ENCODE results near the gene GMPR. TPM values are rescaled to one million over a fixed set of nuclear protein-coding genes. Genes with fewer than 3 reads are reported as not detected.
A peak's percentile ranks its signal among the peaks of the same experiment; 100 is the strongest.
"Not testable (repeated sequence)": the region's sequence is repeated elsewhere in the genome, so short reads cannot be mapped to it uniquely, and the experiment has no call there.

GMPR gene
- polyA plus RNA-seq, 3 donors from 2014 or later = 2.5 to 7.0 (median 2.7) TPM

DNA sequence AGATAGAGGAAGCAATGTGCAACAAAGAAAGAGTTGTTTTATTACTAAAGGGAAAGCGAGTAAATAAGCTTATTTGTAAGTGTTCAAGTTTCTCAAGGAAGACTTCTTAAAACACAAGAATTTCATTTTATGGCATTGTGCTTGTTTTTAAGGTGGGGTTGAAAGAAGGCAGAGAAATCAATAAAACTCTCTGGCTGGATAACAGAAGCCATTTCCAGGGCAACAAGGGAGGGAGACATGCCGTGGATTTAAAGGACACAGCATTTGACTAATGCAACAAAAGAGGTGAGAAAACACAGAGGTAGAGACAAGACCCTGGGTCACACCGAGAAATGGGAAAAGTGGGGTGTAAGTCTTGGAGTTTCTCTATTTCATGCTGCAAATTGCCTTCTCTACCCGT is 28.8 kb upstream of the GMPR start:
- H3K4me3 Mint-ChIP-seq = no peak overlapping the region
- no peaks in the 10 kb centered on the region for H3K36me3 Mint-ChIP-seq
- H3K27ac Mint-ChIP-seq = no peak overlapping the region
- no peak for DNase-seq
- H3K9me3 Mint-ChIP-seq = no peaks in the 10 kb centered on the region
- peaks cover 2 to 16% (median 7%) of the 10 kb centered on the region in 3 donors for H3K27me3 Mint-ChIP-seq (ENCODE audit: low read depth in 3 of 3)
- H3K4me1 Mint-ChIP-seq = peaks cover 3 to 5% of the 10 kb centered on the region in 2 donors

GRCh38 chr6:16212276-16212675 is 26.1 kb upstream of the GMPR start:
- Mint-ChIP-seq H3K4me3 (no peak overlapping the region), H3K9me3 (no peaks in the 10 kb centered on the region), H3K4me1 (peaks cover 0 to 3% of the 10 kb centered on the region in 2 donors), H3K36me3 (no peaks in the 10 kb centered on the region), H3K27ac (no peak overlapping the region), H3K27me3 (ENCODE audit: low read depth in 3 of 3) (peaks cover 7 to 24% (median 13%) of the 10 kb centered on the region in 3 donors)
- DNase-seq = no peak

DNA sequence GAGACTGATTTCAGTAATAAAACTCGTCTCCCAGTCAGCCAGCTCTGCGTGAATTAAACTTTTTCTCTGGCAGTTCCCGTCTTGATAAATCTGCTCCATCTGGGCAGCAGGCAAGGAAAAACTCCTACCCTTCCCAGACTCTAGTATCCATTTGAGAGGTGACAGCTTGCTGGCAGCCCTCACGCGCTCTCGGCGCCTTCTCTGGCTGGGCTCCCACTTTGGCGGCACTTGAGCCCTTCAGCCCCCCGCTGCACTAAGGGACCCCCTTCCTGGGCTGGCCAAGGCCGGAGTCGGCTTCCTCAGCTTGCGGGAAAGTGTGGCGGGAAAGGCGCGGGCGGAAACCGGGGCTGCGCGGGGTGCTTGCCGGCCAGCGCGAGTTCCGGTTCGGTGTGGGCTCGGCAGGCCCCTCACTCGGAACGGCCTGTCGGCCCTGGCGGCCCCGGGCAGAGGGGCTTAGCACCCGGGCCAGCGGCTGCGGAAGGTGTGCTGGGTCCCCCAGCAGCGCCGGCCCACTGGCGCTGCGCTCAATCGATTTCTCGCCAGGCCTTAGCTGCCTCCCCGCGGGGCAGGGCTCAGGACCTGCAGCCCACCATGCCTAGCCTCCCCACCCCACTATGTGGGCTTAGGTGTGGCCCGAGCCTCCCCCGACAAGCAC is 21.8 kb upstream of the GMPR start:
- H3K27me3 Mint-ChIP-seq (ENCODE audit: low read depth in 3 of 3) = peaks cover 4 to 26% (median 19%) of the 10 kb centered on the region in 3 donors
- no peak overlapping the region for H3K27ac Mint-ChIP-seq
- DNase-seq = no peak

DNA sequence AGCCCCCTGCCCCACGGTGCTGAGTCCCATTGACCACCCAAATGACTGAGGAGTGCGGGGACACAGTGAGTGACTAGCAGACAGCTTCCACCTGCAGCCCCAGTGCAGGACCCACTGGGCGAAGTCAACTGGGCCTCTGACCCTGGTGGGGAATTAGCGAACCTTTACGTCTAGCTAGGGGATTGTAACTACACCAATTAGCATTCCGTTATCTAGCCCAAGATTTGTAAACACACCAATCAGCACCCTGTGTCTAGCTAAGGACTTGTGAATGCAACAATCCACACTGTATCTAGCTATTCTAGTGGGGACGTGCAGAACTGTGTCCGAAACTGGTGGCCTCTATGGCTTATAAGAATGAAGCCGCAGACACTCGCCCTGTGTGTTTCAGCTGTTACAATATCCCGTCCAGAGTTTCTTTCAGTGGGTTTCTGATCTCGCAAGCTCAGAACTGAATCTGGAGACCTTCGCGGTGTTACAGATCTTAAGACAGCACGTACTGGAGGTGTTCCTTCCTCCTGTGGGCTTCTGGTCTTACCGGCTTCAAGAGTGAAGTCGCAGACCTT is 21.1 kb upstream of the GMPR start:
- H3K9me3 Mint-ChIP-seq = no peaks in the 10 kb centered on the region
- no peaks in the 10 kb centered on the region for H3K36me3 Mint-ChIP-seq
- H3K27me3 Mint-ChIP-seq (ENCODE audit: low read depth in 3 of 3) = peaks cover 4 to 26% (median 19%) of the 10 kb centered on the region in 3 donors
- no peak overlapping the region for H3K27ac Mint-ChIP-seq
- no peak overlapping the region for H3K4me3 Mint-ChIP-seq
- DNase-seq = no peak
- peaks cover 0 to 3% of the 10 kb centered on the region in 2 donors for H3K4me1 Mint-ChIP-seq

More for the DNA sequence above, 21.8 kb upstream of the GMPR start:
- no peaks in the 10 kb centered on the region for H3K9me3 Mint-ChIP-seq
- no peaks in the 10 kb centered on the region for H3K36me3 Mint-ChIP-seq
- H3K4me3 Mint-ChIP-seq = peak overlapping the region in 1 of 5 donors; percentile 25
- H3K4me1 Mint-ChIP-seq = peaks cover 0 to 3% of the 10 kb centered on the region in 2 donors

GRCh38 chr6:16222826-16223225 is 15.6 kb upstream of the GMPR start:
- H3K9me3 Mint-ChIP-seq = peaks cover 0 to 2% (median 0%) of the 10 kb centered on the region in 6 donors
- H3K4me3 Mint-ChIP-seq = no peak overlapping the region
- peaks cover 3 to 8% (median 5%) of the 10 kb centered on the region in 3 donors for H3K27me3 Mint-ChIP-seq (ENCODE audit: low read depth in 3 of 3)
- H3K36me3 Mint-ChIP-seq = no peaks in the 10 kb centered on the region
- H3K4me1 Mint-ChIP-seq = no peaks in the 10 kb centered on the region
- DNase-seq = no peak
- no peak overlapping the region for H3K27ac Mint-ChIP-seq

DNA sequence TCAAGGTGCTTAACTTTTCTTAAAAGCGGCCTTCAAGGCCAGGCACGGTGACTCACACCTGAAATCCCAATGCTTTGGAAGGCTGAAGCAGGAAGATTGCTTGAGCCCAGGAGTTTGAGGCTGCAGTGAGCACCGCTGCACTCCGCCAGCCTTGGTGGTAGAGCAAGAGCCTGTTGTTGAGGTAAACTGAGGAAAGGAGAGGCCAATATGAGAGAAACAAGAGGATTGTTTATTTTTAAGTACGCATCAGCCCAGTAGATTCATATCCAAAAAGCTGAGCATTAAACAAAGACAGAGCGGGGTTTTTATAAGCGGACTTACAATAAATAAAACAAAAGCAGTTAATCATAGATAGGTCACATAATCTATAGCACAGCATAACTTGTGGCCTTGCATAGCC is 15.0 kb upstream of the GMPR start:
- Mint-ChIP-seq H3K4me1 (no peaks in the 10 kb centered on the region), H3K27ac (no peak overlapping the region), H3K27me3 (ENCODE audit: low read depth in 3 of 3) (peaks cover 2 to 8% (median 3%) of the 10 kb centered on the region in 3 donors), H3K4me3 (no peak overlapping the region), H3K36me3 (no peaks in the 10 kb centered on the region), H3K9me3 (peaks cover 0 to 2% (median 0%) of the 10 kb centered on the region in 6 donors)
- DNase-seq = no peak

DNA sequence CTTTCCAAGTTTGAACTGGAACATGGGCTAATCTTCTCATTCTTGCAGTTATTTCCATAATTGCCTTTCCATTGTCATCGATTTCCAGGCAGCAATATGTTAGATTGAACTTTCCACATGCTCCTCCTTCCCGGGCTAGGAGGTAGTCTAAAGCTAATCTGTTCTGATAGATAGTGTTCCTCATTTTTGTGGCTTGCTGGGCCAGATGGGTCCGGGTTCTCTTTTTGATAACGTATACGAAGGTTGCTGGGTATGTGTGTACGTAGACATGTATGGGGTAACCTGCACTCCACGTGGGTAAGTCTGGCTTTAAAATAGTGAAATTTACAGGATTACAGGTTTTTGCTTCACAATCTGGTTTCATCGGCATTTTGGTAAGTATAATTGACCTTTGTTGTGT is 14.0 kb upstream of the GMPR start:
- no peak for DNase-seq
- H3K9me3 Mint-ChIP-seq = peaks cover 0 to 2% (median 0%) of the 10 kb centered on the region in 6 donors
- H3K4me3 Mint-ChIP-seq = no peak overlapping the region
- no peaks in the 10 kb centered on the region for H3K4me1 Mint-ChIP-seq
- H3K27me3 Mint-ChIP-seq (ENCODE audit: low read depth in 3 of 3) = peaks cover 2 to 5% (median 3%) of the 10 kb centered on the region in 3 donors
- no peaks in the 10 kb centered on the region for H3K36me3 Mint-ChIP-seq
- no peak overlapping the region for H3K27ac Mint-ChIP-seq

DNA sequence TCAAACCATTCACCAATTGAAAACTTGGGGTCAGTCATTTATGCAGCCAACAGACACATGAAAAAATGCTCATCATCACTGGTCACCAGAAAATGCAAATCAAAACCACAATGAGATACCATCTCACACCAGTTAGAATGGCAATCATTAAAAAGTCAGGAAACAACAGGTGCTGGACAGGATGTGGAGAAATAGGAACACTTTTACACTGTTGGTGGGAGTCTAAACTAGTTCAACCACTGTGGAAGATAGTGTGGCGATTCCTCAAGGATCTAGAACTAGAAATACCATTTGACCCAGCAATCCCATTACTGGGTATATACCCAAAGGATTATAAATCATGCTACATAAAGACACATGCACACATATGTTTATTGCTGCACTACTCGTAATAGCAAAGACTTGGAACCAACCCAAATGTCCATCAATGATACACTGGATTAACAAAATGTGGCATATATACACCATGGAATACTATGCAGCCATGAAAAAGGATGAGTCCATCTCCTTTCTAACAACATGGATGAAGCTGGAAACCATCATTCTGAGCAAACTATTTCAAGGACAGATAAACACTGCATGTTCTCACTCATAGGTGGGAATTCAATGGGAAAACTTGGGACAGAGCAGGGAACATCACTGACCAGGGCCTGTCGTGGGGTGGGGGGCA is 13.2 kb upstream of the GMPR start:
- not testable (repeated sequence) for H3K27ac Mint-ChIP-seq, H3K36me3 Mint-ChIP-seq, H3K4me1 Mint-ChIP-seq

DNA sequence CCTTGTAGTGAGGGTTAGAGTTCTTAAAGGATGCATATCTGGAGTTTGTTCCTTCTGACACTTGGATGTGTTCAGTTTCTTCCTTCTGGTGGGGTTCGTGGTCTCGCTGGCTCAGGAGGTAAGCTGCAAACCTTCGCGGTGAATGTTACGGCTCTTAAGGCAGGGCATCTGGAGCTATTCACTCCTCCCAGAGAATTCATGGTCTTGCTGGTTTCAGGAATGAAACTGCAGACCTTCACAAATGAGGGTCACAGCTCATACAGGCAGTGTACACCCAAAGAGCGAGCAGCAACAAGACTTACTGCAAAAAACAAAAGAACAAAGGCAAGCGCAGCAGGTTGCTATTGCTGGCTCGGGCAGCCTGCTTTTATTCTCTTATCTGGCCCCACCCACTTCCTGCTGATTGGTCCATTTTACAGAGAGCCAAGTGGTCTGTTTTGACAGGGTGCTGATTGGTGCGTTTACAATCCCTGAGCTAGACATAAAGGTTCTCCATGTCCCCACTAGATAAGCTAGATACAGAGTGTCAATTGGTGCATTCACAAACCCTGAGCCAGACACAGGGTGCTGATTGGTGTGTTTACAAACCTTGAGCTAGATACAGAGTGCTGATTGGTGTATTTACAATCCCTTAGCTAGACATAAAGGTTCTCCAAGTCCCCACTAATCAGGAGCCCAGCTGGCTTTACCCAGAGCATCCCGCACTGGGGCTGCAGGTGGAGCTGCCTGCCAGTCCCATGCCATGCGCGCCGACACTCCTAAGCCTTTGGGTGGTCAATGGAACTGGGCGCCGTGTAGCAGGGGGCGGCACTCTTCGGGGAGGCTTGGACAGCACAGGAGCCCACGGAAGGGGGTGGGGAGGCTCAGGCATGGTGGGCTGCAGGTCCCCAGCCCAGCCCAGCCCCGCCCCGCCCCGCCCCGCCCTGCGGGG is 12.0 kb upstream of the GMPR start:
- H3K36me3 Mint-ChIP-seq; DNase-seq; H3K9me3 Mint-ChIP-seq; H3K27ac Mint-ChIP-seq; H3K27me3 Mint-ChIP-seq (ENCODE audit: low read depth in 3 of 3); H3K4me1 Mint-ChIP-seq; H3K4me3 Mint-ChIP-seq: not testable (repeated sequence)

More for the DNA sequence above, 13.2 kb upstream of the GMPR start:
- H3K27me3 Mint-ChIP-seq (ENCODE audit: low read depth in 3 of 3); DNase-seq; H3K4me3 Mint-ChIP-seq; H3K9me3 Mint-ChIP-seq: not testable (repeated sequence)

DNA sequence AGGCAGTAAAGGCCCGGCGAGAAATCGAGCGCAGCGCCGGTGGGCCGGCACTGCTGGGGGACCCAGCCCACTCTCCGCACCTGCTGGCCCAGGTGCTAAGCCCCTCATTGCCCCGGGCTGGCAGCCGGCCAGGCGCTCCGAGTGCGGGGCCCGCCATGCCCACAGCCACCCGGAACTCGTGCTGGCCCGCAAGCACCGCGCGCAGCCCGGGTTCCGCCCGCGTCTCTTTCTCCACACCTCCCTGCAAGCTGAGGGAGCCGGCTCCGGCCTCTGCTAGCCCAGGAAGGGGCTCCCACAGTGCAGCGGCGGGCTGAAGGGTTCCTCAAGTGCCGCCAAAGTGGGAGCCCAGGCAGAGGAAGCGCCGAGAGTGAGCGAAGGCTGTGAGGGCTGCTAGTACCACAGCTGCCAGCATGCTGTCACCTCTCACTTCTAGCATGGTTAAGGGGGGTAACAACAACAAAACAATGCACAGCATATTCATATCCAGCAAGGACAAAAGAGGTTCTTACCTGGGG is 11.3 kb upstream of the GMPR start:
- peaks cover 0 to 2% (median 0%) of the 10 kb centered on the region in 6 donors for H3K9me3 Mint-ChIP-seq
- H3K4me1 Mint-ChIP-seq = no peaks in the 10 kb centered on the region
- no peak overlapping the region for H3K4me3 Mint-ChIP-seq
- no peak overlapping the region for H3K27ac Mint-ChIP-seq
- no peaks in the 10 kb centered on the region for H3K36me3 Mint-ChIP-seq
- peaks cover 2 to 3% (median 2%) of the 10 kb centered on the region in 3 donors for H3K27me3 Mint-ChIP-seq (ENCODE audit: low read depth in 3 of 3)
- DNase-seq = no peak

DNA sequence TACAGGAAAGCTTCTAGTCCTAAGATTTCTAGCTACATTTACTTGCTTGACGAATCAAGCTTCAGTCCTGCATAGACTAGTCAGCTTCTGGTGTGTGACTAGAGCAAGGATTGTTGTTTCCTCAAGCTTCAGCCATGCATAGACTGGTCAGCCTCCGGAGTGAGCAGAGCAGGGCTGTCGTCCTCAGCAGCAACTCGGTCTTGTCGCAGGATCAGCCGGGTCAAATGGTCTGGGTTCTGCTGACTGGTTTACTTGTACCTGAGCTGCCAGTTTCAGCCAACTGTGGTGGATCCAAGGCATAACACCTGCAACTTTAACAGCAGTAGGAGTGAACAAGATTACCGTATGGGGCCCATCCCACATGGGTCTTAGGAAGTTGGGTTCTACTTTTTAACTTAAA is 10.8 kb upstream of the GMPR start:
- H3K27me3 Mint-ChIP-seq (ENCODE audit: low read depth in 3 of 3) = peaks cover 2 to 3% (median 2%) of the 10 kb centered on the region in 3 donors
- DNase-seq = no peak
- peaks cover 0 to 2% (median 0%) of the 10 kb centered on the region in 6 donors for H3K9me3 Mint-ChIP-seq
- no peak overlapping the region for H3K4me3 Mint-ChIP-seq
- no peaks in the 10 kb centered on the region for H3K36me3 Mint-ChIP-seq
- no peak overlapping the region for H3K27ac Mint-ChIP-seq
- H3K4me1 Mint-ChIP-seq = no peaks in the 10 kb centered on the region

GRCh38 chr6:16228043-16228442 is 10.3 kb upstream of the GMPR start:
- DNase-seq = no peak
- peaks cover 2 to 3% (median 2%) of the 10 kb centered on the region in 3 donors for H3K27me3 Mint-ChIP-seq (ENCODE audit: low read depth in 3 of 3)
- H3K36me3 Mint-ChIP-seq = no peaks in the 10 kb centered on the region
- H3K4me1 Mint-ChIP-seq = no peaks in the 10 kb centered on the region
- H3K9me3 Mint-ChIP-seq = peaks cover 0 to 2% (median 0%) of the 10 kb centered on the region in 6 donors
- no peak overlapping the region for H3K27ac Mint-ChIP-seq
- H3K4me3 Mint-ChIP-seq = no peak overlapping the region
